H9 (cell line): ENCODE results near the gene GALNT17. TPM values are rescaled to one million over a fixed set of nuclear protein-coding genes. Genes with fewer than 3 reads are reported as not detected.

Experiments used
- DNase-seq: peaks from one replicate; pipeline ENCODE4 v3.0.0-alpha.2; 2017
- H2AFZ ChIP-seq: one replicate; pipeline ENCODE4 v1.6.1; 2013; ENCODE audit warnings: mild to moderate bottlenecking, low read length, control low read depth, moderate library complexity
- H2AK5ac ChIP-seq: 2 replicates; pipeline ENCODE4 v1.6.1; 2013; ENCODE audit warnings: low read length, control low read depth, mixed read lengths; ENCODE audit not compliant: insufficient read length
- H2BK120ac ChIP-seq: one replicate; pipeline ENCODE4 v1.6.1; 2013; ENCODE audit warnings: low read depth, mild to moderate bottlenecking, low read length, control low read depth, inconsistent platforms; ENCODE audit not compliant: poor library complexity, severe bottlenecking
- H2BK12ac ChIP-seq: 2 replicates; pipeline ENCODE4 v1.6.1; 2013; ENCODE audit warnings: low read length, control low read depth, mixed read lengths, low read depth; ENCODE audit not compliant: insufficient read length
- H2BK15ac ChIP-seq: 2 replicates; pipeline ENCODE4 v1.6.1; 2013; ENCODE audit warnings: low read depth, low read length, control low read depth
- H2BK20ac ChIP-seq: one replicate; pipeline ENCODE4 v1.6.1; 2013; ENCODE audit warnings: low read depth, mild to moderate bottlenecking, low read length, control low read depth, inconsistent platforms; ENCODE audit not compliant: poor library complexity, severe bottlenecking
- H2BK5ac ChIP-seq: 2 replicates; pipeline ENCODE4 v1.6.1; 2013; ENCODE audit warnings: low read length, control low read depth, mixed read lengths; ENCODE audit not compliant: insufficient read length
- H3K14ac ChIP-seq: 2 replicates; pipeline ENCODE4 v1.6.1; 2013; ENCODE audit warnings: low read length, control low read depth; ENCODE audit not compliant: insufficient read depth
- H3K18ac ChIP-seq: 2 replicates; pipeline ENCODE4 v1.6.1; 2013; ENCODE audit warnings: low read depth, mild to moderate bottlenecking, mixed read lengths, low read length, control low read depth; ENCODE audit not compliant: insufficient read length
- H3K23ac ChIP-seq: 2 replicates; pipeline ENCODE4 v1.6.1; 2013; ENCODE audit warnings: low read length, control low read depth, mixed read lengths, low read depth; ENCODE audit not compliant: insufficient read length
- H3K23me2 ChIP-seq: 2 replicates; pipeline ENCODE4 v1.6.1; 2013; ENCODE audit warnings: low read depth, mild to moderate bottlenecking, mixed read lengths, low read length, control low read depth; ENCODE audit not compliant: insufficient read length, poor library complexity, severe bottlenecking
- H3K27ac ChIP-seq: 2 replicates; pipeline ENCODE4 v1.5.1; 2013; ENCODE audit warnings: low read length, control low read depth, mixed read lengths, low read depth; ENCODE audit not compliant: insufficient read length
- H3K27me3 ChIP-seq: 2 replicates; pipeline ENCODE4 v1.6.1; 2013; ENCODE audit warnings: low read length, control low read depth, inconsistent platforms; ENCODE audit not compliant: insufficient read depth
- H3K4ac ChIP-seq: 2 replicates; pipeline ENCODE4 v1.6.1; 2013; ENCODE audit warnings: low read depth, mild to moderate bottlenecking, control low read depth, inconsistent platforms, low read length, moderate library complexity
- H3K4me1 ChIP-seq: 2 replicates; pipeline ENCODE4 v1.6.1; 2013; ENCODE audit warnings: low read length, control low read depth, inconsistent platforms; ENCODE audit not compliant: insufficient read depth
- H3K4me2 ChIP-seq: 2 replicates; pipeline ENCODE4 v1.6.1; 2013; ENCODE audit warnings: low read length, control low read depth, mixed read lengths; ENCODE audit not compliant: insufficient read length, insufficient read depth
- H3K56ac ChIP-seq: 2 replicates; pipeline ENCODE4 v1.6.1; 2013; ENCODE audit warnings: low read depth, mild to moderate bottlenecking, mixed read lengths, low read length, control low read depth; ENCODE audit not compliant: insufficient read length
- H3K79me1 ChIP-seq: 2 replicates; pipeline ENCODE4 v1.6.1; 2013; ENCODE audit warnings: low read depth, mild to moderate bottlenecking, moderate library complexity, low read length, control low read depth, inconsistent platforms; ENCODE audit not compliant: insufficient read depth, poor library complexity, severe bottlenecking
- H3K79me2 ChIP-seq: 2 replicates; pipeline ENCODE4 v1.6.1; 2013; ENCODE audit warnings: low read length, control low read depth, inconsistent platforms; ENCODE audit not compliant: insufficient read depth
- H3K9ac ChIP-seq: 2 replicates; pipeline ENCODE4 v1.6.1; 2013; ENCODE audit warnings: low read length, control low read depth, mixed read lengths; ENCODE audit not compliant: insufficient read length; ENCODE audit errors: extremely low read depth
- H3K9me3 ChIP-seq: one replicate; pipeline ENCODE4 v1.6.1; 2013; ENCODE audit warnings: low read depth, low read length, inconsistent platforms; ENCODE audit not compliant: control insufficient read depth
- H3T11ph ChIP-seq: one replicate; pipeline ENCODE4 v1.6.1; 2013; ENCODE audit warnings: mild to moderate bottlenecking, low read length, control low read depth, inconsistent platforms
- H4K20me1 ChIP-seq: one replicate; pipeline ENCODE4 v1.6.1; 2013; ENCODE audit not compliant: control insufficient read depth, insufficient read length, insufficient read depth
- H4K5ac ChIP-seq: 2 replicates; pipeline ENCODE4 v1.6.1; 2013; ENCODE audit warnings: low read depth, mild to moderate bottlenecking, mixed read lengths, low read length, control low read depth; ENCODE audit not compliant: insufficient read length
- H4K8ac ChIP-seq: replicated peaks from 2 replicates; pipeline ENCODE4 v1.6.1; 2013; ENCODE audit warnings: low read length, control low read depth, mixed read lengths, low read depth; ENCODE audit not compliant: insufficient read length
- H4K91ac ChIP-seq: 2 replicates; pipeline ENCODE4 v1.6.1; 2013; ENCODE audit warnings: low read depth, mild to moderate bottlenecking, moderate library complexity, mixed read lengths, low read length, control low read depth; ENCODE audit not compliant: insufficient read length
- H3K27ac Mint-ChIP-seq, 3 experiments: 2 replicates in 2 of 3; 3 replicates in 1 of 3; pipeline ENCODE4 v1.8.0; 2020 to 2021; ENCODE audit warnings: mixed read lengths in 3 of 3, mild to moderate bottlenecking in 1 of 3, moderate library complexity in 1 of 3
- H3K27me3 Mint-ChIP-seq: 2 replicates; pipeline ENCODE4 v1.8.0; 2021; ENCODE audit warnings: low read depth, mild to moderate bottlenecking, moderate library complexity, mixed read lengths
- H3K36me3 Mint-ChIP-seq, 3 experiments: 2 replicates in 2 of 3; 3 replicates in 1 of 3; pipeline ENCODE4 v1.8.0; 2020 to 2021; ENCODE audit warnings: low read depth in 3 of 3, mixed read lengths in 3 of 3; ENCODE audit not compliant: insufficient read depth in 1 of 3
- H3K4me1 Mint-ChIP-seq, 2 experiments: 2 replicates each; pipeline ENCODE4 v1.8.0; 2020; ENCODE audit warnings: mixed read lengths in 2 of 2
- H3K4me3 Mint-ChIP-seq, 2 experiments: 2 replicates in 1 of 2; 3 replicates in 1 of 2; pipeline ENCODE4 v1.8.0; 2020 to 2021; ENCODE audit warnings: mild to moderate bottlenecking in 2 of 2, mixed read lengths in 2 of 2, moderate library complexity in 1 of 2
- H3K9me3 Mint-ChIP-seq, 2 experiments: 2 replicates in 1 of 2; 3 replicates in 1 of 2; pipeline ENCODE4 v1.8.0; 2020; ENCODE audit warnings: mild to moderate bottlenecking in 2 of 2, mixed read lengths in 2 of 2, moderate library complexity in 1 of 2
- CTCF ChIP-seq: fragments of 200-600 bp; sonication (generic); conservative IDR thresholded peaks from 3 replicates; pipeline ENCODE4 v1.8.0; 2021; ENCODE audit warnings: antibody characterized with exemption, mild to moderate bottlenecking
- WGBS: extraction: QIAGEN DNeasy Blood & Tissue Kit; methylation state at CpG from one replicate; pipeline ENCODE4 v1.1.7; 2013; ENCODE audit warnings: missing lambda C conversion rate, low lambda C conversion rate, mixed read lengths; ENCODE audit not compliant: insufficient read length; ENCODE audit errors: extremely low coverage; 5-methylcytosine and 5-hydroxymethylcytosine counted together
- total RNA-seq: library from RNA; stranded (reverse); gene quantifications from 2 replicates; pipeline ENCODE4 v1.2.1, GENCODE V29; 2021

GALNT17 gene
- total RNA-seq, 1 experiment from 2014 or later = 43.2 TPM

DNA sequence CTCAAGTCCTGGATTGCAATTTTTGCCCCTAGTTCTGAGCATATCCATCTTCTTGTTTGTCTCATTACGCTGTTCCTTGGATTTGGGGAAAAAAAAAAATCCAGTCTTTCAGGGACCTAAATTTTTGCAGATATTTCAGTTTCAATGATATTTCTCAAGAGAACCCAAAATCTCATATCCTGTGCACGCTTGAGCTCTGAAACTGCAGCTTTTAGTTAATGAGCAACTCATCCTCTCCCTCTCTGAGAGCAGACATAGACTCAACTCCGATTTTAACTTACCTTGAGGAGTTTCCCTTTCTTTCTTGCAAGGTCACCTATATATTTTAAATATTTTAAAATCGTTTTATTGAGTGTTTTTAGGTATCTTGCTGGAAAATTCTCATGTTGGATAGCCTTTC lies 200.3 kb downstream of the GALNT17 start:
- no peak overlapping the region for H2BK120ac ChIP-seq

More for the DNA sequence above, 200.3 kb downstream of the GALNT17 start:
- H2BK12ac ChIP-seq = no peak overlapping the region
- no peaks in the 10 kb centered on the region for H3K9me3 ChIP-seq
- no peaks in the 10 kb centered on the region for H3K27me3 Mint-ChIP-seq
- no peak overlapping the region for H2BK20ac ChIP-seq
- no peak overlapping the region for H2BK5ac ChIP-seq
- H4K20me1 ChIP-seq = no peaks in the 10 kb centered on the region
- peaks cover 22 to 25% of the 10 kb centered on the region in 2 experiments for H3K4me1 Mint-ChIP-seq
- H3K23me2 ChIP-seq = no peaks in the 10 kb centered on the region
- no peak overlapping the region for H4K8ac ChIP-seq
- H3K27ac ChIP-seq = no peak overlapping the region
- peaks cover 8% of the 10 kb centered on the region; the same call in 1 of the 2 replicates for H3K4me1 ChIP-seq
- no peak for TF ChIP-seq CTCF
- peaks cover 17 to 20% (median 20%) of the 10 kb centered on the region in 3 experiments for H3K36me3 Mint-ChIP-seq
- H3K27ac Mint-ChIP-seq = no peak overlapping the region
- DNase-seq = no peak
- no peak overlapping the region for H3K23ac ChIP-seq
- H2AK5ac ChIP-seq = no peak overlapping the region
- no peak overlapping the region for H3K4me2 ChIP-seq
- no peak overlapping the region for H4K91ac ChIP-seq
- no peak overlapping the region for H3K4me3 Mint-ChIP-seq
- H3K79me1 ChIP-seq = no peaks in the 10 kb centered on the region
- no peak overlapping the region for H4K5ac ChIP-seq
- no CpG with 5 or more reads among the region's 4 CpGs for WGBS
- peaks cover 10% of the 10 kb centered on the region; the same call in 1 of the 2 replicates for H3K79me2 ChIP-seq
- H2BK15ac ChIP-seq = no peak overlapping the region
- no peaks in the 10 kb centered on the region for H3K27me3 ChIP-seq
- H3T11ph ChIP-seq = no peak overlapping the region
- no peak overlapping the region for H3K18ac ChIP-seq
- H3K56ac ChIP-seq = no peak overlapping the region
- H3K4ac ChIP-seq = no peak overlapping the region
- peaks cover 0 to 6% of the 10 kb centered on the region in 2 experiments; a peak in 2 of 5 replicates for H3K9me3 Mint-ChIP-seq
- no peak overlapping the region for H2AFZ ChIP-seq
- no peak overlapping the region for H3K14ac ChIP-seq
- no peak overlapping the region for H3K9ac ChIP-seq
